Smooth muscle cell (in vitro differentiated cells): ENCODE measurements around the gene COG3. TPM values are rescaled to one million over a fixed set of nuclear protein-coding genes. Genes with fewer than 3 reads are reported as not detected.
"Not testable (repeated sequence)": the region's sequence is repeated elsewhere in the genome, so short reads cannot be mapped to it uniquely, and the experiment has no call there.

Experiments used
- DNase-seq: peaks from one replicate; lab custom pipeline; 2025; ENCODE audit not compliant: unreplicated experiment; lab: John Stamatoyannopoulos, UW
- H2AFZ ChIP-seq: fragments of 200-600 bp; sonication (generic); 2 replicates; pipeline ENCODE4 v1.6.0; 2016; ENCODE audit warnings: antibody characterized with exemption, low read depth, mild to moderate bottlenecking
- H3F3A ChIP-seq: fragments of 200-600 bp; sonication (generic); 2 replicates; pipeline ENCODE4 v1.6.0; 2017; ENCODE audit warnings: antibody characterized with exemption, low read depth
- H3K27ac ChIP-seq: fragments of 200-600 bp; sonication (generic); 2 replicates; pipeline ENCODE4 v1.5.1; 2016; ENCODE audit warnings: low read depth, mild to moderate bottlenecking
- H3K27me3 ChIP-seq: fragments of 200-600 bp; sonication (generic); 2 replicates; pipeline ENCODE4 v1.6.1; 2016; ENCODE audit warnings: low read depth, mild to moderate bottlenecking
- H3K36me3 ChIP-seq: fragments of 200-600 bp; sonication (generic); 2 replicates; pipeline ENCODE4 v1.5.1; 2016; ENCODE audit warnings: low read depth
- H3K4me1 ChIP-seq: fragments of 200-600 bp; sonication (generic); 2 replicates; pipeline ENCODE4 v1.5.1; 2016; ENCODE audit warnings: low read depth
- H3K4me2 ChIP-seq: fragments of 200-600 bp; sonication (generic); 2 replicates; pipeline ENCODE4 v1.6.0; 2016; ENCODE audit warnings: mild to moderate bottlenecking
- H3K4me3 ChIP-seq: fragments of 200-600 bp; sonication (generic); 2 replicates; pipeline ENCODE4 v1.5.1; 2016; ENCODE audit warnings: mild to moderate bottlenecking
- H3K79me2 ChIP-seq: fragments of 200-600 bp; sonication (generic); 2 replicates; pipeline ENCODE4 v1.6.0; 2016; ENCODE audit warnings: low read depth, mild to moderate bottlenecking
- H3K9ac ChIP-seq: fragments of 200-600 bp; sonication (generic); 2 replicates; pipeline ENCODE4 v1.6.0; 2016; ENCODE audit warnings: low read depth
- H3K9me3 ChIP-seq: fragments of 200-600 bp; sonication (generic); replicated peaks from 2 replicates; pipeline ENCODE4 v1.5.1; 2016; ENCODE audit warnings: low read depth
- H4K20me1 ChIP-seq: fragments of 200-600 bp; sonication (generic); 2 replicates; pipeline ENCODE4 v1.6.0; 2016; ENCODE audit warnings: low read depth
- WGBS: methylation state at CpG from one replicate; pipeline ENCODE4 v1.1.7; 2016; ENCODE audit warnings: low lambda C conversion rate; 5-methylcytosine and 5-hydroxymethylcytosine counted together
- polyA plus RNA-seq: library from polyadenylated mRNA; unstranded; fragments of >200 nt; fragmentation: Nextera tagmentation; extraction: Ambion mirVana; gene quantifications from 2 replicates; pipeline ENCODE4 v1.2.1, GENCODE V29; 2016
- total RNA-seq: library from RNA; depleted of rRNA; stranded (reverse); fragments of >200 nt; gene quantifications from 2 replicates; pipeline ENCODE4 v1.2.3, GENCODE V29; 2014
- TF ChIP-seq, protein P1 (sequence below): fragments of 200-600 bp; sonication (generic); IDR thresholded peaks from 2 replicates; pipeline ENCODE4 v1.5.1; 2017; ENCODE audit warnings: borderline replicate concordance, mild to moderate bottlenecking, antibody characterized with exemption; ENCODE audit not compliant: insufficient read depth, poor library complexity, severe bottlenecking

The COG3 gene
- total and polyA plus RNA-seq, 2 experiments from 2014 or later = 23.0 to 38.2 TPM

DNA sequence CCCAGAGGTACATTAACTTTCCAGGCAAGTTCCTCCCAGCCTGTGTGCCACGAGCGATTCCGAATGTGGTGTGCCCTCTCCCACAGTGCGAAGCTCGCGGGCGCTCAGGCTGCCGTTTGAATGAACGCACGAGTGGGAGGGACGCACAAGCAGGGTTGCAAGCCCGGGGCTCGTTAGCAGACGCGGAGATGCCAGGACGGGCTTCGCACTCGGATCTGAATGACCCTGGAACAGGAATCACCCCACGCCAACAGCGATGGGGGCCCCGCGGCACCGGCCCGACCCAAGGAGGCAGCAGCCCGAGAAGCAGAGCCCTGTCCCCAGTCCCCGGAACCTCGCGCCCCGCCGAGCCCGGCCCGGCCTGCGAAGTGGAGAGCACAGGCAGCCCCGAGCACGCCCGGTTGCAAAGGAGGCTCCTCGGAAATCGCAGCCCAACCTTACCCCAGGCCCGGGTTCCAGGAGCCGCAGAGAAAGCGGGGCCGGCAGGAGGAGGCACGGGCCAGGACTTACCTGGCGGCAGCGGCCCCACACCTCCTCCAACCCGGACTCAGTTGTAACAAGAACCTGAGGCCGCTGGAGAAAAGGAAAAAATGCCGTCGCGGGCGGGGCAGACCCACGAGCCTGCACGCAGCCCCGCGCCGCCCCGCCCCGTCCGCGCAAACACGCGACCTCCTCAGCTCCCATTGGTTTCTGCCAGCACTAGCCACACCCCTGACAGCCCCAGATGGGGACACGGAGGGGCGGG is 46.8 kb upstream of the COG3 start, which contains the start of gene SLC25A30:
Gene SLC25A30, minus strand, starts transcription at position 584 of the 745 bp plus-strand sequence. CDS start 6,948 bp downstream, outside the sequence.
- H3K36me3 ChIP-seq = no peaks in the 10 kb centered on the region
- peak within 1 kb of the TSS; percentile 28 for H3K9ac ChIP-seq
- no peaks in the 10 kb centered on the region for H3F3A ChIP-seq
- H4K20me1 ChIP-seq = no peaks in the 10 kb centered on the region
- no peaks in the 10 kb centered on the region for H3K4me1 ChIP-seq
- WGBS = 2% methylated on average over 61 of the region's 64 CpGs
- H3K4me3 ChIP-seq = peak within 1 kb of the TSS; percentile 68
- DNase-seq = peak; percentile 79
- peak within 1 kb of the TSS; percentile 86 for H3K4me2 ChIP-seq
- TF ChIP-seq, protein P1, sequence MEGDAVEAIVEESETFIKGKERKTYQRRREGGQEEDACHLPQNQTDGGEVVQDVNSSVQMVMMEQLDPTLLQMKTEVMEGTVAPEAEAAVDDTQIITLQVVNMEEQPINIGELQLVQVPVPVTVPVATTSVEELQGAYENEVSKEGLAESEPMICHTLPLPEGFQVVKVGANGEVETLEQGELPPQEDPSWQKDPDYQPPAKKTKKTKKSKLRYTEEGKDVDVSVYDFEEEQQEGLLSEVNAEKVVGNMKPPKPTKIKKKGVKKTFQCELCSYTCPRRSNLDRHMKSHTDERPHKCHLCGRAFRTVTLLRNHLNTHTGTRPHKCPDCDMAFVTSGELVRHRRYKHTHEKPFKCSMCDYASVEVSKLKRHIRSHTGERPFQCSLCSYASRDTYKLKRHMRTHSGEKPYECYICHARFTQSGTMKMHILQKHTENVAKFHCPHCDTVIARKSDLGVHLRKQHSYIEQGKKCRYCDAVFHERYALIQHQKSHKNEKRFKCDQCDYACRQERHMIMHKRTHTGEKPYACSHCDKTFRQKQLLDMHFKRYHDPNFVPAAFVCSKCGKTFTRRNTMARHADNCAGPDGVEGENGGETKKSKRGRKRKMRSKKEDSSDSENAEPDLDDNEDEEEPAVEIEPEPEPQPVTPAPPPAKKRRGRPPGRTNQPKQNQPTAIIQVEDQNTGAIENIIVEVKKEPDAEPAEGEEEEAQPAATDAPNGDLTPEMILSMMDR = no peak
- H3K27ac ChIP-seq = peak within 1 kb of the TSS; percentile 49
- H3K9me3 ChIP-seq = no peaks in the 10 kb centered on the region
- H2AFZ ChIP-seq = peak within 1 kb of the TSS; percentile 93
- H3K27me3 ChIP-seq = no peaks in the 10 kb centered on the region
- H3K79me2 ChIP-seq = no peaks in the 10 kb centered on the region

DNA sequence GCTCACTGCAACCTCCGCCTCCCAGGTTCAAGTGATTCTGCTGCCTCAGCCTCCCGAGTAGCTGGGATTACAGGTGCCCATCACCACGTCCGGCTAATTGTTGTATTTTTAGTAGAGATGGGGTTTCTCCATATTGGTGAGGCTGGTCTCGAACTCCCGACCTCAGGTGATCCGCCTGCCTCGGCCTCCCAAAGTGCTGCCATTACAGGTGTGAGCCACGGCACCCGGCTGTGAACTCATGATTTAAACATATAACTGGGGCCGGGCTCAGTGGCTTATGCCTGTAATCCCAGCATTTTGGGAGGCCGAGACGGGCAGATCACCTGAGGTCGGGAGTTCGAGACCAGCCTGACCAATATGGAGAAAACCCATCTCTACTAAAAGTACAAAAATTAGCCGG is 45.4 kb upstream of the COG3 start:
- not testable (repeated sequence) for H3K27ac ChIP-seq, H3K79me2 ChIP-seq, H3F3A ChIP-seq, H2AFZ ChIP-seq, H3K4me2 ChIP-seq, H3K27me3 ChIP-seq, H4K20me1 ChIP-seq, H3K4me3 ChIP-seq, H3K36me3 ChIP-seq, H3K4me1 ChIP-seq, H3K9me3 ChIP-seq, H3K9ac ChIP-seq, DNase-seq
- 96% methylated on average over 16 of the region's 16 CpGs for WGBS

DNA sequence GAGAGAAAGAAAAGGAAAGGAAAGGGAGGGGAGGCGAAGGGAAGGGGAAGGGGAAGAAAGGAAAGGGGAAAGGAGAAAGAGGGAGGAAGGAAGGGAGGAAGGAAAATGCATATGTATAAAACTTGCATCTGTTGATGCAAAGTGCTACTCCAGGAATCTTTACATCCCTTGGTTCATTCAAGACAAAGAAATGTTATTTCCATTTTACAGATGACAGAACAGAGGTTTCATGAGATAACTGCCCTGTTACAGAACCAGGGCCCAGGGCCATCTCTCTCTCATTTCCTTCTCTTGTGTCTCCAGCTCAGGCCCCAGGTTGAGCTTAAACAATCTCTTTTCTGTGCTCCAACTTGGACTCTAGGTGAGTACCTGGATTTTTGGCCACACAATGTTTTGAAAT is 44.8 kb upstream of the COG3 start:
- TF ChIP-seq, protein P1 = no peak
- Histone ChIP-seq H3F3A (no peaks in the 10 kb centered on the region), H3K27me3 (no peaks in the 10 kb centered on the region), H3K4me2 (no peak overlapping the region), H3K36me3 (no peaks in the 10 kb centered on the region), H3K4me3 (no peak overlapping the region), H4K20me1 (no peaks in the 10 kb centered on the region), H3K9ac (no peak overlapping the region), H3K27ac (no peak overlapping the region), H2AFZ (no peak overlapping the region), H3K4me1 (no peaks in the 10 kb centered on the region), H3K9me3 (no peaks in the 10 kb centered on the region), H3K79me2 (no peaks in the 10 kb centered on the region)
- no CpG with 5 or more reads among the region's 1 CpG for WGBS
- no peak for DNase-seq

DNA sequence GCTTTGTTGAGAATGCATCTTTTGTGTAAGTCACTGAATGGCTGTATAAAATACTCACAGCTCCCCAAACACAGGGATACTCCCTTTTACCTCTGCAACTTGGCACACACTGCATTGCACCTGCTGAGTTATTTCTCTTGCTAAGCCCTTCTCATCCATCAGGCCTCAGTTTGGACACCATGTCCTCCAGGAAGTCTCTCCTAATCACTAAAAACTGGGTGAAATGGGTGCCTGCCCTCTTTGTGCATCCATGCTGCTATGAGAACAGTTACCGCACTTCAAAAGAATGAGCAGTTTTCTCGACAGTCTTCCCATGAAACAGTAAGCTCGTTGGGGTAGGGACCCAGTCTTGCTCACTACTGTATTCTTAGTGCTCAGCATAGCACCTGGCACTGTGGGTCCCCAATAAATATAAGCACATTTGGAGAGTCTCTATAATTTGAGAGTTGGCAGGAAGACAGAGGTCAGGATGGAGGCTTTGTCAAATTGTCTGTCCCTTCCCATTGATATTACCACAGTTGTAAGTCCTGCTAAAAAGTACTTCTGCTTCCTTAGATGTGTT is 41.9 kb upstream of the COG3 start:
- no peak overlapping the region for H3K4me3 ChIP-seq
- no peak overlapping the region for H3K4me2 ChIP-seq
- no peaks in the 10 kb centered on the region for H3K79me2 ChIP-seq
- H3K27ac ChIP-seq = no peak overlapping the region
- H3K36me3 ChIP-seq = no peaks in the 10 kb centered on the region
- no peak for DNase-seq
- no peak overlapping the region for H2AFZ ChIP-seq
- no peaks in the 10 kb centered on the region for H3K9me3 ChIP-seq
- H3K27me3 ChIP-seq = no peaks in the 10 kb centered on the region
- no peak overlapping the region for H3K9ac ChIP-seq
- no peaks in the 10 kb centered on the region for H3F3A ChIP-seq
- WGBS = 78% methylated on average over 3 of the region's 3 CpGs
- TF ChIP-seq, protein P1 = no peak
- H3K4me1 ChIP-seq = no peaks in the 10 kb centered on the region
- H4K20me1 ChIP-seq = no peaks in the 10 kb centered on the region

DNA sequence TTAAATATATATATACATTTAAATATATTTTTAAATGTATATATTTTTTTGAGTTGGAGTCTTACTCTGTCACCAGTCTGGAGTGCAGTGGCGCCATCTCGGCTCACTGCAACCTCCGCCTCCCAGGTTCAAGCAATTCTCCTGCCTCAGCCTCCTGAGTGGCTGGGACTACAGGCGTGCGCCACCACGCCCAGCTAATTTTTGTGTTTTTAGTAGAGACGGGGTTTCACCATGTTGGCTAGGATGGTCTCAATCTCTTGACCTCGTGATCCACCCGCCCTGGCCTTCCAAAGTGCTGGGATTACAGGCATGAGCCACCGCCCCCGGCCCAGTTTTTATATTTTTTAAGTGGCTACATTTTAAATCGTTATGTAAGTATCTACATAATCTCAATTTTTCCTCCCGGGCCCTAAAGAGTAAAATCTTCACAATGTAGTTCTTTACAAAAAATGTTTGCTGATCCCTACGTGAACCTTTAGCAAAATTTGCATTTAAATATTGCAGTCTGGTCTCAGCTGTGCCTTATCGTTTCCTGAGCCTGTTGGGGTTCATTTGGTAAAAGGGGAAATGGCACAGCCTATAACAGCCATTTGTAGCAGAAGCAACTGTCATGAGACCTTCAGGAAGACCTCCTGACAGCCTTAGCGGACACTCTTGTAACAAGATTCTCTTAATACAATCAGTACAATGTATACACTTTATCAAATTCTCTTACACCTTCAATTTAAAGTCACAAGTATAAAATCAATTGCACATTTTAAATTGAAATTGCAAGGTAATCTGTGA is 38.5 kb upstream of the COG3 start:
- H3K4me3 ChIP-seq, H3K27me3 ChIP-seq, H3K36me3 ChIP-seq, H4K20me1 ChIP-seq, H2AFZ ChIP-seq, H3K4me1 ChIP-seq, DNase-seq, H3K9me3 ChIP-seq, H3K9ac ChIP-seq, H3F3A ChIP-seq, H3K27ac ChIP-seq, H3K79me2 ChIP-seq, H3K4me2 ChIP-seq: not testable (repeated sequence)
- 92% methylated on average over 16 of the region's 16 CpGs for WGBS
